Stomach (tissue), 4 donors: ENCODE measurements around the gene PLXNB3.

Source experiments
- EP300 ChIP-seq: sonication (generic); formaldehyde crosslinking; IDR thresholded peaks from one replicate; pipeline ENCODE4 v1.6.1; 2017; ENCODE audit warnings: antibody characterized with exemption
- POLR2A ChIP-seq, 4 donors: fragments of 450-650 bp; IDR thresholded peaks; one replicate each; pipeline ENCODE4 v1.6.1; 2016; ENCODE audit warnings: antibody characterized with exemption in 4 of 4, control low read depth in 2 of 4, mild to moderate bottlenecking in 1 of 4, moderate library complexity in 1 of 4
- POLR2AphosphoS5 ChIP-seq, 3 donors: sonication (generic); formaldehyde crosslinking; IDR thresholded peaks; one replicate each; pipeline ENCODE4 v1.6.1; 2016; ENCODE audit warnings: antibody characterized with exemption in 3 of 3
- TF ChIP-seq, protein P1 (sequence below), 7 experiments: fragments of 450-650 bp in 4 of 7; fragments of 200-600 bp in 3 of 7; sonication (generic) in 3 of 7; IDR thresholded peaks; one replicate each; pipeline ENCODE4 v1.5.1; 2016 to 2019; ENCODE audit warnings: antibody characterized with exemption in 7 of 7, control low read depth in 2 of 7, mild to moderate bottlenecking in 1 of 7

DNA sequence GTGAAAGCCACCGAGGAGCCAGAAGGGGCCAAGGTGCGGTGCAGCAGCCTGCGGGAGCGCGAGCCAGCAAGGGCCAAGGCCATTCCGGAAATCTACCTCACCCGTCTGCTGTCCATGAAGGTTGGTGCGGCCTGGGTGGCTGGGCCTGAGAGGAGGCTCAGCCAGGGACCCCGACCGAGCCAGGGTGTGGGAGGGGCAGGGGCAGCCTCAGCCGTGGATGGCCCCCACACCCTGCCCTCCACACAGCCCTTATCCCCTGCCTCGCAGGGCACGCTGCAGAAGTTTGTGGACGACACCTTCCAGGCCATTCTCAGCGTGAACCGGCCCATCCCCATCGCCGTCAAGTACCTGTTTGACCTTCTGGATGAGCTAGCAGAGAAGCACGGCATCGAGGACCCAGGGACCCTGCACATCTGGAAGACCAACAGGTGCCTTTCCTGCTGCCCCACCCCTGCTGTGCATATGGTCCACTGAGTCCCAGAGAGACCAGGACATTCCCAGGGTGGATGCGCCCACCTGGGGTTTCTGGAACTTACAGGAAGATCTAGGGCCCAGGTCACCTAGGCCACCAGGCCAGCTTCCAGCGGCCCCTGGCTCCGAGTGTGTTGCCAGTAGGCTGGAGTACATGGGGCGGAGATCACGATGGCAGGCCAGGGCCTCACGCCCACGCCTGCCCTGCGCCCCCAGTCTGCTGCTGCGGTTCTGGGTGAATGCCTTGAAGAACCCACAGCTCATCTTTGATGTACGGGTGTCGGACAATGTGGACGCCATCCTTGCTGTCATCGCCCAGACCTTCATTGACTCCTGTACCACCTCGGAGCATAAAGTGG lies 13.4 kb downstream of the PLXNB3 start:
- TF ChIP-seq, protein P1, sequence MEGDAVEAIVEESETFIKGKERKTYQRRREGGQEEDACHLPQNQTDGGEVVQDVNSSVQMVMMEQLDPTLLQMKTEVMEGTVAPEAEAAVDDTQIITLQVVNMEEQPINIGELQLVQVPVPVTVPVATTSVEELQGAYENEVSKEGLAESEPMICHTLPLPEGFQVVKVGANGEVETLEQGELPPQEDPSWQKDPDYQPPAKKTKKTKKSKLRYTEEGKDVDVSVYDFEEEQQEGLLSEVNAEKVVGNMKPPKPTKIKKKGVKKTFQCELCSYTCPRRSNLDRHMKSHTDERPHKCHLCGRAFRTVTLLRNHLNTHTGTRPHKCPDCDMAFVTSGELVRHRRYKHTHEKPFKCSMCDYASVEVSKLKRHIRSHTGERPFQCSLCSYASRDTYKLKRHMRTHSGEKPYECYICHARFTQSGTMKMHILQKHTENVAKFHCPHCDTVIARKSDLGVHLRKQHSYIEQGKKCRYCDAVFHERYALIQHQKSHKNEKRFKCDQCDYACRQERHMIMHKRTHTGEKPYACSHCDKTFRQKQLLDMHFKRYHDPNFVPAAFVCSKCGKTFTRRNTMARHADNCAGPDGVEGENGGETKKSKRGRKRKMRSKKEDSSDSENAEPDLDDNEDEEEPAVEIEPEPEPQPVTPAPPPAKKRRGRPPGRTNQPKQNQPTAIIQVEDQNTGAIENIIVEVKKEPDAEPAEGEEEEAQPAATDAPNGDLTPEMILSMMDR (IDR thresholded peaks at IDR 0.05), result no peak
- TF ChIP-seq POLR2A (IDR thresholded peaks at IDR 0.05) (no peak), POLR2AphosphoS5 (IDR thresholded peaks at IDR 0.05) (no peak), EP300 (no peak)
